Activated T-cell treated with anti-CD3 and anti-CD28 coated beads, Interleukin-2, amount 50 U/mL, for 72 hours (primary cell): ENCODE results near the gene RERE. TPM values are rescaled to one million over a fixed set of nuclear protein-coding genes. Genes with fewer than 3 reads are reported as not detected.

Source experiments
- ATAC-seq, 2 donors: fragments of 150-1000 bp; cut with Tn5 transposase; replicated peaks in 1 of 2; 2 replicates each; pipeline ENCODE4 v1.10.0; 2021; ENCODE audit warnings: moderate library complexity in 2 of 2, mild to moderate bottlenecking in 1 of 2
- DNase-seq, 2 donors: peaks; one replicate each; pipeline ENCODE4 v3.0.0; 2021 to 2022; ENCODE audit warnings: mixed read lengths in 1 of 2
- H3K27ac Mint-ChIP-seq: one replicate; pipeline ENCODE4 v1.8.0; 2022; ENCODE audit warnings: mild to moderate bottlenecking, moderate library complexity, mixed read lengths
- H3K27me3 Mint-ChIP-seq: one replicate; pipeline ENCODE4 v1.8.0; 2022; ENCODE audit warnings: low read depth, mixed read lengths
- H3K36me3 Mint-ChIP-seq, 2 donors: one replicate each; pipeline ENCODE4 v1.8.0; 2022; ENCODE audit warnings: mixed read lengths in 2 of 2, mild to moderate bottlenecking in 1 of 2; ENCODE audit not compliant: insufficient read depth in 2 of 2
- H3K4me1 Mint-ChIP-seq: one replicate; pipeline ENCODE4 v1.8.0; 2022; ENCODE audit warnings: low read depth, mixed read lengths
- H3K4me3 Mint-ChIP-seq, 2 donors: one replicate each; pipeline ENCODE4 v1.8.0; 2022; ENCODE audit warnings: mild to moderate bottlenecking in 2 of 2, mixed read lengths in 2 of 2, moderate library complexity in 2 of 2
- H3K9me3 Mint-ChIP-seq, 2 donors: one replicate each; pipeline ENCODE4 v1.8.0; 2022; ENCODE audit warnings: mixed read lengths in 2 of 2
- total RNA-seq, 2 donors: library from RNA; stranded (reverse); gene quantifications; one replicate each; pipeline ENCODE4 v1.2.3, GENCODE V29; 2022

The RERE gene
- 100 to 1,000 TPM in 1 of 2 donors, 10 to 100 TPM in 1; 98.7 to 105 TPM for total RNA-seq

GRCh38 chr1:8817412-8818324 lies at the start of gene RERE:
Gene RERE (minus strand): TSS chr1:8817640.
- no peaks in the 10 kb centered on the region for H3K9me3 Mint-ChIP-seq
- no peaks in the 10 kb centered on the region for H3K27me3 Mint-ChIP-seq
- H3K36me3 Mint-ChIP-seq = peaks cover 4 to 5% of the 10 kb centered on the region in 2 donors
- peak within 1 kb of the TSS; percentile 99 for H3K27ac Mint-ChIP-seq
- DNase-seq (peak; percentile 97 to 99), ATAC-seq (peak; percentile 98 to 99)
- H3K4me3 Mint-ChIP-seq = peak within 1 kb of the TSS; percentile 96 to 99
- H3K4me1 Mint-ChIP-seq = peaks cover 50% of the 10 kb centered on the region

DNA sequence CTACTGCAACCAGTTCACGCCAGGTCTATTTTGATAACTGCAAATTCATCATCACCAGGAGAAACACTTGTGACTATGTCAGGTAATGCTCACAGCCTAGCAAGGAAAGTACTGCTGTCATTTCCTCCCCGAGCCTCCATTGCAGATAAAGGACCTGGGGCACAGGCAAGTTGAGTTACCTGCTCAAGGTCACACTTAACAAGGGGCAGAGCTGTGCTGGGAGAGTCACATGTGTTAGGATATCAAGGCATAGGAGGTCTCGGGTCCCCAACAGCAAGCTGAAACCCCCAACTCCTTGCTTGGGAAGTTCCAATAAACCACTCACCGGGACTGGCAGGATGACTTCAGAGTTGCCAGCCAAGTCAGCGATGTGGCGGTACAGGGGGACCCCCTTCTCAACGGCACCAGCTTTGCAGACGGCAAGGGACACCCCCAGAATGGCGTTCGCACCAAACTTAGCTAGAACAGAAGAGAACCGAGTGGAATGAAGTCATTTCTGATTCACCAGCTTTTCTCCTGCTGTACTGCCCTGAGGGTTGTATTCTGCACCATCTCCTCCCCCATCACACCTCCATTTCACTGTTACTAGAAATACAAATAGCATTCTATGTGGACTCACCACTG lies 49.5 kb upstream of the RERE start:
- peak overlapping the region; percentile 5 to 8 for H3K4me3 Mint-ChIP-seq
- H3K36me3 Mint-ChIP-seq = peaks cover 29 to 46% of the 10 kb centered on the region in 2 donors

DNA sequence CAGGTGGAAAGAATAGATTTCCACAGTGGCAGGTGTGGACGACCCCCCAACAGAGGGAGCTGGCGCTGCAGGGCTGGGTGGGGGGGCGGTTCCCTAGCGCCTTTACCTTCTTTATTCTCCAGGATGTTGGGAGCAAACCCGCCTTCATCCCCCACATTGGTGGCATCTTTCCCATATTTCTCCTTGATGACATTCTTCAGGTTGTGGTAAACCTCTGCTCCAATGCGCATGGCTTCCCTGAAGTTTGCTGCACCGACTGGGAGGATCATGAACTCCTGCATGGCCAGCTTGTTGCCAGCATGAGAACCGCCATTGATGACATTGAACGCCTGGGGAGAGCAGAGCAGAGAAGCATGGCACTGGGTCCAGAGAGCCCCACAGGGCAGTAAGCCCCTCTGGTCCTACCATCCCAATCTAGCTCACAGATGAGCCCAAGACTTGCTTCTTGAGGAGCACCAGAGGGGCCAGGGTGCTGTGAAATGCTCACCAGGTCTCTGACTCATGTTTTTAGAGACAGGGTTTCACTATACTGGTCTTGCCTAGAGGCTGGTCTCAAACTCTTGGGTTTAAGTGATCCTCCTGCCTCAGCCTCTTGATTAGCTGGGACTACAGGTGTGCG lies 48.8 kb upstream of the RERE start:
- Mint-ChIP-seq H3K27me3 (no peaks in the 10 kb centered on the region), H3K27ac (peak overlapping the region; percentile 82), H3K4me1 (peaks cover 74% of the 10 kb centered on the region), H3K36me3 (peaks cover 24 to 50% of the 10 kb centered on the region in 2 donors), H3K9me3 (no peaks in the 10 kb centered on the region), H3K4me3 (peak overlapping the region; percentile 5 to 8)
- DNase-seq (no peak), ATAC-seq (peak; percentile 35 to 50)

More for the DNA sequence above, 49.5 kb upstream of the RERE start:
- peak; percentile 78 to 81 for ATAC-seq
- Mint-ChIP-seq H3K4me1 (peaks cover 80% of the 10 kb centered on the region), H3K27me3 (no peaks in the 10 kb centered on the region), H3K9me3 (no peaks in the 10 kb centered on the region), H3K27ac (peak overlapping the region; percentile 82)
- peak; percentile 61 to 76 for DNase-seq

GRCh38 chr1:8864713-8865344 lies 47.4 kb upstream of the RERE start:
- ATAC-seq (no peak), DNase-seq (no peak)
- Mint-ChIP-seq H3K4me1 (peaks cover 73% of the 10 kb centered on the region), H3K27me3 (no peaks in the 10 kb centered on the region), H3K4me3 (no peak overlapping the region), H3K9me3 (no peaks in the 10 kb centered on the region), H3K27ac (peak overlapping the region; percentile 63), H3K36me3 (peaks cover 20 to 53% of the 10 kb centered on the region in 2 donors)

GRCh38 chr1:8863794-8864233 lies 46.4 kb upstream of the RERE start:
- H3K9me3 Mint-ChIP-seq = no peaks in the 10 kb centered on the region
- DNase-seq = no peak
- H3K27me3 Mint-ChIP-seq = no peaks in the 10 kb centered on the region
- peaks cover 18 to 47% of the 10 kb centered on the region in 2 donors for H3K36me3 Mint-ChIP-seq
- ATAC-seq = no peak
- peak overlapping the region; percentile 22 for H3K27ac Mint-ChIP-seq
- H3K4me3 Mint-ChIP-seq = no peak overlapping the region
- peaks cover 73% of the 10 kb centered on the region for H3K4me1 Mint-ChIP-seq

GRCh38 chr1:8863138-8863537 lies 45.7 kb upstream of the RERE start:
- no peak for DNase-seq
- H3K36me3 Mint-ChIP-seq = peaks cover 20 to 51% of the 10 kb centered on the region in 2 donors
- H3K4me1 Mint-ChIP-seq = peaks cover 76% of the 10 kb centered on the region
- H3K4me3 Mint-ChIP-seq = no peak overlapping the region
- no peaks in the 10 kb centered on the region for H3K9me3 Mint-ChIP-seq
- H3K27ac Mint-ChIP-seq = peak overlapping the region; percentile 59
- no peaks in the 10 kb centered on the region for H3K27me3 Mint-ChIP-seq
- no peak for ATAC-seq

- ATAC-seq = peak; percentile 14
- DNase-seq = peak; percentile 52 to 55
- Mint-ChIP-seq H3K36me3 (peaks cover 19 to 46% of the 10 kb centered on the region in 2 donors), H3K4me1 (peaks cover 72% of the 10 kb centered on the region), H3K27ac (peak overlapping the region; percentile 59), H3K9me3 (no peaks in the 10 kb centered on the region), H3K4me3 (no peak overlapping the region), H3K27me3 (no peaks in the 10 kb centered on the region)
Observed at GRCh38 chr1:8862528-8862927, 45.1 kb upstream of the RERE start.

GRCh38 chr1:8860738-8861516 lies 43.5 kb upstream of the RERE start:
- Mint-ChIP-seq H3K27ac (peak overlapping the region; percentile 91), H3K4me1 (peaks cover 57% of the 10 kb centered on the region), H3K27me3 (no peaks in the 10 kb centered on the region), H3K4me3 (no peak overlapping the region), H3K9me3 (peaks cover 0 to 3% of the 10 kb centered on the region in 2 donors), H3K36me3 (peaks cover 24 to 45% of the 10 kb centered on the region in 2 donors)
- DNase-seq = no peak
- no peak for ATAC-seq

DNA sequence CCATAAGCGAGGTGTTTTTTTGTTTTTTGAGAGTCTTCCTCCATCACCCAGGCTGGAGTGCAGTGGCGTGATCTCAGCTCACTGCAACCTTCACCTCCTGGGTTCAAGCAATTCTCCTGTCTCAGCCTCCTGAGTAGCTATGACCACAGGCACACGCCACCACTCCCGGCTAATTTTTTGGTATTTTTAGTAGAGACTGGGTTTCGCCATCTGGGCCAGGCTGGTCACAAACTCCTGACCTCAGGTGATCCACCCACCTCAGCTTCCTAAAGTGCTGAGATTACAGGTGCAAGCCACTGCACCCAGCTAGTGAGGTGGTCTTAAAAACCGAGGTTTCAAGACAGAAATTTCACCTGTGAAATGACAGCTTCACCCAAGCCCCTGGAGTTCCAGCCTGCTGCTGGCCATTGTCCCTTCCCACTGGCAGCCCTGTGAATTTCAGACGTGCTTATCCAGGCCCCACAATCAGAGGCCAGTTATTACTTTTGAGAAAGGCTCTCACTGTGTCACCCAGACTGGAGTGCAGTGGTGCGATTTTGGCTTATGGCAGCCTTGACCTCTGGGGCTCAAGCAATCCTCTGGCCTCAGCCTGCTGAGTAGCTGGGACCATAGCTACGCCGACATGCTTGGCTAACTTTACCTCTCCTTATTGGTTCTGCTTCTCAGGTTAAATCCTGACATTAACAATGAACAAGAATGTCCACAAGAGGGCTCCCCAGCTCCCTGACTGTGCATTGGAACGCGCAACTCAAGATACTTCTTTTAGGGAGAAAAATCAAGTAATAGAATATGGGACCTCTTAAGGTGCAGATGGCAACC lies 41.7 kb upstream of the RERE start:
- H3K4me3 Mint-ChIP-seq = peak overlapping the region; percentile 9 to 27
- H3K36me3 Mint-ChIP-seq = peaks cover 21 to 41% of the 10 kb centered on the region in 2 donors
- peaks cover 55% of the 10 kb centered on the region for H3K4me1 Mint-ChIP-seq
- H3K27me3 Mint-ChIP-seq = no peaks in the 10 kb centered on the region
- DNase-seq = peak; percentile 52 to 62
- H3K9me3 Mint-ChIP-seq = peaks cover 0 to 3% of the 10 kb centered on the region in 2 donors
- peak overlapping the region; percentile 26 for H3K27ac Mint-ChIP-seq
- ATAC-seq = peak; percentile 34 to 59

DNA sequence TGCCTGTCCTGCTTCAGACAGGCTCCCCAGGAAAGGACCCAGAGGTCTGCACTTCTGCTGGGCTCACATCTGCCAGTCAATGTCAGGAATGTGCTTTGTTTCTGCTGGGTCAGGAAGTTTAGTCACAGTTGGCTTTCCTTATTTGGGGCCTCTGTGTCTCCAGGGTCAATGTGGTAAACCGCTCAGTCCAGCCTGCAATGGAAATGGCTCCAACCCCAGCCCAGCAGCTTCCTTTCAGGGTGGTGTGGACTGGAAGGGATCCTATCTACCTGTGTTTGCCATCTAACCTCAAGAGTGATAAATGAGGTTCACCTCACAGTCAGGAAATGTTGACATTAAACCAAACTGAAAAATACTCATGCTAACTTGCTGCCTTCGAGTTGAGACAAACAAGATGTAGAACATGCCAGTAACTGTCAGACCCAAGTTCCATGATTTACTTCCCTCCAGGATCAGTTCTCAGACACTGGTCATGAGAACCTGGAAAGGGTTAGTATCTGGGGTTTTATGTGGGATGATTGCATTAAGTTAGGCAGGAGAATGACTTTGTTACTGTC lies 40.8 kb upstream of the RERE start:
- no peak for DNase-seq
- Mint-ChIP-seq H3K4me1 (peaks cover 46% of the 10 kb centered on the region), H3K4me3 (peak overlapping the region; percentile 13 to 34), H3K9me3 (peaks cover 0 to 3% of the 10 kb centered on the region in 2 donors), H3K36me3 (peaks cover 21 to 34% of the 10 kb centered on the region in 2 donors), H3K27me3 (no peaks in the 10 kb centered on the region), H3K27ac (peak overlapping the region; percentile 83)
- peak; percentile 39 to 45 for ATAC-seq

DNA sequence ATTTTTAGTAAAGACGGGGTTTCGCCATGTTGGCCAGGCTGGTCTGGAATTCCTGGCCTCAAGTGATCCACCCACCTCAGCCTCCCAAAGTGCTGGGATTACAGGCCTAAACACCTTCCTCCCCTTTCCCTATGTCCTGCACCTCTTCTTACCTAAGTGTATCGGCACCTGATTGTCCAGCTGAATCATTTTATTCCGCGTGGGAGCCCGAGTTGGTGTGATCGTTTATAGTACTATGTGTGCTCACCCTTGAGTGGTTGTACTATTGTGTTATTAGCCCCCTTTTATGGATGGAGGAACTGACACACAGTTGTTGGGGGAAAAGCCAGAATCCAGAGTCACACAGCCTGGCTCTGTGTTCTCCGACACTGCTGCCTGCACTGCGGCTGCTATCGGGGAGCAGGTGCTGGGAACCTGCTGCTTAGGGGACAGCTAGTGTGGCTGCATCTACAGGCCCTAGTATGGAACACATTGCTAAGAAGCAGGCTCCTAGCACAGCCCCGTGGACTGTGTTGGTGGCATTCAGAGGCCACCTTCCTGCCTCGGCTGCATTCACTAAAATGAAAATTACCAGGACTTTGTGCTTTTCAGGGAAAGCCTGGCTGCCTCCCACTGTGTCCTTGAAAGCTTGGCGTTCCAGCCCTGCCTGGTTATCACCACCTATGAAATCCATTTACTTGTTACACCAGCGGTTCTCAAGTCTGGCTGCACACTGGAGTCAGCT lies 39.4 kb upstream of the RERE start:
- Mint-ChIP-seq H3K27ac (peak overlapping the region; percentile 50), H3K4me3 (no peak overlapping the region), H3K27me3 (no peaks in the 10 kb centered on the region), H3K4me1 (peaks cover 33% of the 10 kb centered on the region), H3K9me3 (peaks cover 0 to 3% of the 10 kb centered on the region in 2 donors), H3K36me3 (peaks cover 21 to 29% of the 10 kb centered on the region in 2 donors)
- DNase-seq (no peak), ATAC-seq (no peak)
